Right lobe of liver (tissue), 6 donors: ENCODE measurements around the gene AGO4. TPM values are rescaled to one million over a fixed set of nuclear protein-coding genes. Genes with fewer than 3 reads are reported as not detected.
A peak's percentile ranks its signal among the peaks of the same experiment; 100 is the strongest.
"Not testable (repeated sequence)": the region's sequence is repeated elsewhere in the genome, so short reads cannot be mapped to it uniquely, and the experiment has no call there.

Experiments used
- ATAC-seq, 4 donors: fragments of 200-7000 bp; cut with Tn5 transposase; one replicate each; pipeline ENCODE4 v1.9.1; 2020; ENCODE audit warnings: mild to moderate bottlenecking in 4 of 4, moderate library complexity in 4 of 4
- DNase-seq, 3 donors: peaks; one replicate each; pipeline ENCODE4 v3.0.0-alpha.2; 2020
- H3K27ac ChIP-seq, 3 donors: fragments of 200-600 bp; one replicate each; pipeline ENCODE4 v1.8.0; 2022
- H3K27me3 ChIP-seq, 2 donors: fragments of 200-600 bp; one replicate each; pipeline ENCODE4 v1.8.0; 2022
- H3K36me3 ChIP-seq, 4 donors: fragments of 200-600 bp; sonication (generic) in 1 of 4; one replicate each; pipeline versions ENCODE4 v1.5.1 to v1.8.0; 2017 to 2022; ENCODE audit warnings: control low read depth in 1 of 4
- H3K4me1 ChIP-seq, 4 donors: fragments of 200-600 bp; sonication (generic) in 1 of 4; one replicate each; pipeline versions ENCODE4 v1.5.1 to v1.8.0; 2017 to 2022; ENCODE audit warnings: control low read depth in 1 of 4
- H3K4me3 ChIP-seq, 3 donors: fragments of 200-600 bp; one replicate each; pipeline ENCODE4 v1.8.0; 2022
- H3K9me3 ChIP-seq, 4 donors: fragments of 200-600 bp; sonication (generic) in 1 of 4; one replicate each; pipeline versions ENCODE4 v1.5.1 to v1.8.0; 2017 to 2022; ENCODE audit warnings: control low read depth in 1 of 4
- POLR2A ChIP-seq: fragments of 450-650 bp; IDR thresholded peaks from one replicate; pipeline ENCODE4 v1.6.1; 2017; ENCODE audit warnings: antibody characterized with exemption, mild to moderate bottlenecking
- WGBS: methylation state at CpG from one replicate; pipeline ENCODE4 v1.1.6; 2018; ENCODE audit warnings: low coverage, low lambda C conversion rate; ENCODE audit not compliant: insufficient coverage; ENCODE audit errors: missing lambda C conversion rate; 5-methylcytosine and 5-hydroxymethylcytosine counted together
- intact Hi-C, 2 donors: fragments of 100-400 bp; cut with DNase I; formaldehyde crosslinking; loops; one replicate each; pipeline versions ENCODE4 v1.11.2 to v1.14.1; 2022
- total RNA-seq, 6 experiments: library from RNA; depleted of rRNA in 2 of 6; stranded (reverse); fragments of >200 nt in 2 of 6; fragmentation: NEBNext Ultra II Directional in 3 of 6; extraction: Animal tissue kit (Norgen Biotek cat#: 25700) in 3 of 6; gene quantifications; one replicate each; pipeline versions ENCODE4 v1.1.0 to v1.2.4, GENCODE V29; 2016 to 2023
- TF ChIP-seq, protein P1 (sequence below), 4 donors: fragments of 200-600 bp in 3 of 4; fragments of 450-650 bp in 1 of 4; IDR thresholded peaks; one replicate each; pipeline versions ENCODE4 v1.5.1 to v1.8.0; 2016 to 2022; ENCODE audit warnings: antibody characterized with exemption in 4 of 4, mild to moderate bottlenecking in 2 of 4
- donor health status: DM: no; HTN: yes; CAD: no.
- donor health status: DM: no; HTN: no; CAD: no.
- donor health status: DM: no; HTN: no; CAD: no.
- donor health status: DM: no; HTN: yes; CAD: no.
- donor health status: DM: no; HTN: yes; CAD: no.

Gene AGO4
- total RNA-seq, 6 experiments from 2014 or later, result 6.5 to 10.4 (median 7.7) TPM

- DNase-seq (no peak), ATAC-seq (no peak)
- H3K9me3 ChIP-seq, result no peaks in the 10 kb centered on the region
- intact Hi-C loops, result no loop called here
- H3K27ac ChIP-seq, result no peak overlapping the region
- H3K4me3 ChIP-seq, result no peak overlapping the region
- no peak for TF ChIP-seq POLR2A
- TF ChIP-seq, protein P1, sequence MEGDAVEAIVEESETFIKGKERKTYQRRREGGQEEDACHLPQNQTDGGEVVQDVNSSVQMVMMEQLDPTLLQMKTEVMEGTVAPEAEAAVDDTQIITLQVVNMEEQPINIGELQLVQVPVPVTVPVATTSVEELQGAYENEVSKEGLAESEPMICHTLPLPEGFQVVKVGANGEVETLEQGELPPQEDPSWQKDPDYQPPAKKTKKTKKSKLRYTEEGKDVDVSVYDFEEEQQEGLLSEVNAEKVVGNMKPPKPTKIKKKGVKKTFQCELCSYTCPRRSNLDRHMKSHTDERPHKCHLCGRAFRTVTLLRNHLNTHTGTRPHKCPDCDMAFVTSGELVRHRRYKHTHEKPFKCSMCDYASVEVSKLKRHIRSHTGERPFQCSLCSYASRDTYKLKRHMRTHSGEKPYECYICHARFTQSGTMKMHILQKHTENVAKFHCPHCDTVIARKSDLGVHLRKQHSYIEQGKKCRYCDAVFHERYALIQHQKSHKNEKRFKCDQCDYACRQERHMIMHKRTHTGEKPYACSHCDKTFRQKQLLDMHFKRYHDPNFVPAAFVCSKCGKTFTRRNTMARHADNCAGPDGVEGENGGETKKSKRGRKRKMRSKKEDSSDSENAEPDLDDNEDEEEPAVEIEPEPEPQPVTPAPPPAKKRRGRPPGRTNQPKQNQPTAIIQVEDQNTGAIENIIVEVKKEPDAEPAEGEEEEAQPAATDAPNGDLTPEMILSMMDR (IDR thresholded peaks at IDR 0.05), result no peak
- H3K4me1 ChIP-seq, result no peaks in the 10 kb centered on the region
- WGBS, result 67% methylated on average over 5 of the region's 5 CpGs
- no peaks in the 10 kb centered on the region for H3K36me3 ChIP-seq
- no peaks in the 10 kb centered on the region for H3K27me3 ChIP-seq
These were observed 10.4 kb upstream of the AGO4 start for GRCh38 chr1:35797380-35797779.

- H3K27ac ChIP-seq, H3K4me1 ChIP-seq, DNase-seq, H3K36me3 ChIP-seq, intact Hi-C loops, ATAC-seq, H3K9me3 ChIP-seq, H3K4me3 ChIP-seq, H3K27me3 ChIP-seq: not testable (repeated sequence)
- 89% methylated on average over 2 of the region's 2 CpGs for WGBS
These were observed 9.8 kb upstream of the AGO4 start for GRCh38 chr1:35798019-35798418.

DNA sequence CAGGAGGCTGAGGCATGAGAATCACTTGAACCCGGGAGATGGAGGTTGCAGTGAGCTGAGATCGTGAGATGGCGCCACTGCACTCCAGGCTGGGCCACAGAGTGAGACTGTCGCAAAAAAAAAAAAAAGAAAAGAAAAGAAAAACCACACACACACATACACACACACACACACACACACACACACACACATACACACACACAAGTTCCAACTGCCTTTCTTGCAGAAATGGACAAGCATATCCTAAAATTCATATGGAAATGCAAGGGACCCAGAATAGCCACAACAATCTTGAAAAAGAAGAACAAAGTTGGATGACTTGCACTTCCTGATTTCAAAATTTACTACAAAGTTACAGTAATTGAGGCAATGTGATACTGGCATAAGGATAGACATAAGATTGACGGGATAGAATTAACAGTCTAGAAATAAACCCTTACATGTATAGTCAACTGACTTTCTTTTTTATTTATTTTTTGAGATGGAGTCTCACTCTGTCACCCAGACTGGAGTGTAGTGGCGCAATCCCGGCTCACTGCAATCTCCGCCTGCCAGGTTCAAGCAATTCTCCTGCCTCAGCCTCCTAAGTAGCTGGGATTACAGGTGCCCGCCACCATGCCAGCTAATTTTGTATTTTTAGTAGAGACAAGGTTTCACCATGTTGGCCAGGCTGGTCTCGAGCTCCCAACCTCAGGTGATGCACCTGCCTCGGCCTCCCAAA, 7.5 kb upstream of the AGO4 start:
- H3K27me3 ChIP-seq, intact Hi-C loops, H3K36me3 ChIP-seq, H3K27ac ChIP-seq, H3K4me3 ChIP-seq, H3K9me3 ChIP-seq, H3K4me1 ChIP-seq: not testable (repeated sequence)
- 73% methylated on average over 10 of the region's 11 CpGs for WGBS
- DNase-seq, result peak in 1 of 3 donors; percentile 25
- ATAC-seq, result peak in 3 of 4 donors; percentile 16 to 58 (median 32)

- WGBS, result 0% methylated on average over 8 of the region's 49 CpGs
- peak; percentile 55 to 72 (median 67) for DNase-seq
These were observed 766 bp downstream of the AGO4 start for GRCh38 chr1:35808450-35809113.

DNA sequence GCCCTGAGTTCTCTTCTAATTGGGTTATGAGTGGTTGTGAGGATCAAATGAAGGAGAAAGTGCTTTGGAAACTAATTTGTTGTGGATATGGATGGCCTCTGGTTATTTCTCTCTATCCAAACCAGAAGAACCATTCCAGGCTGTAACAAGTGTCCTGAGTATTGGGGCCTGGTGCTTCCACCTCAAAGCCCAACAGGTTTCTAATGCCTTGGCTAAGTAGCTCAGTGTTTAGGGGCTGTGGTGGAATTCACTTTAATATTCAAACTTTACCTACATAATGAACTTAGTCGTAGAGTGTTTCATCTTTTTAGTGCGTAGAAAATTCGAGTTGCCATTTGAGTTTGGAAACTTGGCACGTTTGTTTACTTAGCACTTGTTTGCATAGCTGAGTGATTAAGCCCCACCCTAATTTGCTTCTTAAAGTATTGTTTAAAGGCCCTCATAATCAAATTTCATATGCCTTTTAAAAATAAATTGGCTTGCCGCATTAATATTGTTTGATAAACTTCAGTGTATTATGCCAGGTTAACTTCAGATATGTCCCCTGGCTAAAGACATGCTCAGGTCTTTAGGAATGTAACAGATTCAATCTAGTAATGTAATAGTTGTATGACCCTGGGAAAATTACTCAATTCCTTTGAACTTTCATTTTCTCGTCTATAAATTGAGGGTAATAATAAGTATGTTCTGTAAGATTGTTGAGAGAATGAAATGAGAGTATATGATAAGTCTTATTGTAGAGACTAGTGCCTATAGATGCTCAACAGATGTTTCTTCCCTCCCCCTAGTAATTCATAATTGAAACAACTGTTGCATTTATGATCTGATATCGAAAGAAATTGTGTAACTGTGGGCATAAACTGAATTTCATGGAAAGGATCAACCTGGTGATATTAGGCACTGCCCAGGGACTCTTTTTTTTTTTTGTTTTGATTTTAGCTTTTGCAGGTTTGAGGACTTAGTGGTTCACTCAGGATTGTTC, 1.6 kb downstream of the AGO4 start:
- intact Hi-C loops, result no loop called here
- DNase-seq, result no peak
- peak overlapping the region; percentile 74 to 92 (median 90) for H3K4me3 ChIP-seq

More at GRCh38 chr1:35808450-35809113, 766 bp downstream of the AGO4 start:
- TF ChIP-seq, protein P1 (IDR thresholded peaks at IDR 0.05), result no peak
- TF ChIP-seq POLR2A, result no peak
- no peaks in the 10 kb centered on the region for H3K36me3 ChIP-seq
- intact Hi-C loops, result no loop called here
- no peaks in the 10 kb centered on the region for H3K9me3 ChIP-seq
- peaks cover 0 to 28% (median 9%) of the 10 kb centered on the region in 4 donors for H3K4me1 ChIP-seq
- H3K4me3 ChIP-seq, result peak overlapping the region; percentile 74 to 92 (median 90)
- ATAC-seq, result peak; percentile 55 to 74 (median 62)
- peak overlapping the region; percentile 80 to 96 (median 91) for H3K27ac ChIP-seq
- H3K27me3 ChIP-seq, result no peaks in the 10 kb centered on the region

More for the DNA sequence above, 1.6 kb downstream of the AGO4 start:
- H3K4me1 ChIP-seq, result peaks cover 0 to 28% (median 9%) of the 10 kb centered on the region in 4 donors
- H3K27ac ChIP-seq, result peak overlapping the region; percentile 80 to 96 (median 91)
- H3K9me3 ChIP-seq, result no peaks in the 10 kb centered on the region
- peak in 2 of 4 donors; percentile 4 to 6 for ATAC-seq
- TF ChIP-seq, protein P1 (IDR thresholded peaks at IDR 0.05), result no peak
- no peak for TF ChIP-seq POLR2A
- no peaks in the 10 kb centered on the region for H3K36me3 ChIP-seq
- 27% methylated on average over 7 of the region's 7 CpGs for WGBS
- H3K27me3 ChIP-seq, result no peaks in the 10 kb centered on the region
